Mononuclear cell (primary cell): ENCODE results near the gene COL1A1. TPM values are rescaled to one million over a fixed set of nuclear protein-coding genes. Genes with fewer than 3 reads are reported as not detected.

Source experiments
- H3K27me3 ChIP-seq: 2 replicates; pipeline ENCODE4 v1.6.0; 2011; ENCODE audit warnings: low read length, control low read depth; ENCODE audit not compliant: insufficient read depth
- H3K4me1 ChIP-seq: 2 replicates; pipeline ENCODE4 v1.5.1; 2011; ENCODE audit warnings: mild to moderate bottlenecking, low read length, control low read depth; ENCODE audit not compliant: insufficient read depth
- H3K4me3 ChIP-seq: 2 replicates; pipeline ENCODE4 v1.5.1; 2011; ENCODE audit warnings: mild to moderate bottlenecking, low read length, moderate library complexity
- H3K9me3 ChIP-seq: 2 replicates; pipeline ENCODE4 v1.5.1; 2011; ENCODE audit warnings: low read depth, mild to moderate bottlenecking, control low read depth, low read length
- total RNA-seq: library from RNA; depleted of rRNA; stranded (reverse); fragments of >200 nt; gene quantifications from one replicate; pipeline ENCODE4 v1.2.3, GENCODE V29; 2012

The COL1A1 gene
- total RNA-seq, 1 donor = 2.9 TPM

GRCh38 chr17:50143461-50144176 lies 57.8 kb downstream of the COL1A1 start:
- Histone ChIP-seq H3K4me3 (no peak overlapping the region), H3K27me3 (no peaks in the 10 kb centered on the region)

GRCh38 chr17:50141745-50142110 lies 59.7 kb downstream of the COL1A1 start:
- H3K27me3 ChIP-seq = no peaks in the 10 kb centered on the region
- H3K4me1 ChIP-seq = peaks cover 77% of the 10 kb centered on the region
- no peak overlapping the region for H3K4me3 ChIP-seq
- H3K9me3 ChIP-seq = no peaks in the 10 kb centered on the region

More at GRCh38 chr17:50143461-50144176, 57.8 kb downstream of the COL1A1 start:
- Histone ChIP-seq H3K9me3 (no peaks in the 10 kb centered on the region), H3K4me1 (peaks cover 92% of the 10 kb centered on the region)

- Histone ChIP-seq H3K4me3 (no peak overlapping the region), H3K9me3 (no peaks in the 10 kb centered on the region), H3K4me1 (peaks cover 72% of the 10 kb centered on the region), H3K27me3 (no peaks in the 10 kb centered on the region)
Measured at GRCh38 chr17:50141026-50141744, 60.2 kb downstream of the COL1A1 start.

DNA sequence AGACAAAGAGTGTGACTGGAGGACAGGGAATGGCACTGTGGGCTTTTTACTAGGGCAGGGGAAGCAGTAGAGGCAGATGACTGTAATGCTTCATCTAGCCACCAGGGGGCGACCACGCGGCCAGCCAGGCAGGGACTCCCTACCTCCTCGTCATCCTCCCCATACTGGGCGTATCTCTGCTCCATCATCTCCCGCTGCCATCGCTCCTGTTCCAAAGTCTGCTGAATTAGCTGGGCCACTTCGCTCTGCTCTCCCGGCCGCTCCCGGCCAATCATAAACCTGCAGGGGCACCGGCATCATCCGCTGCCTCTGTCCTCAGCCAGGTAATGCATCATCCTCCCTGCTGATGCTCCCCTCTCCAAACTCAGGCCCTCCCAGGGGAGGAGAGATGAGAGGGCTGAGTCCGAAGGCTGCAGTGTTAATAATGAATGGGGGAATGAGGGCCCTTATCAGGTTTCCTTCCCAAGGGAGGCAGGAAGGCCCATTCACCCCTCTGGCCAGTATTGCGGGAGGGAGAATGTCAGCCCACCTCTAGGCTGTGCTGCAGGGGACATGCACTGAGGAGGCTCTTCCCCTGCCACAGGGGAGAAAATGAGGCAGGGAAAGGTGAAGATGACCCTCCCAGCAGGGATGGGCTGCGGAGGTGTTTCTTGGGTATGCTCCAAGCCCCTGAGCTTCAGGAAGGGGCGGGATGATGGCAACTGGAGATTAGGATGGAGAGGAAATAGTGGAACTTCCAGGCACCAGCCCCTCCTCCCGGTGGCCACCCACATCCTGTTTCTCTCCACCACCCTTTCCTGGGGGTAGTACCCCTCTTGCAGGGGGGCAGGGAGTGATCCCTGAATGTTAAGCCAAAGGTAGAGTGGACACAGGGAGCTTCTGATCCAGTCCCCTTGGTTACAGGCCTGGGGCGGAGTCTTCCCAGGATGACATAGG lies 61.2 kb downstream of the COL1A1 start:
- Histone ChIP-seq H3K27me3 (no peaks in the 10 kb centered on the region), H3K4me3 (no peak overlapping the region), H3K9me3 (no peaks in the 10 kb centered on the region), H3K4me1 (peaks cover 62% of the 10 kb centered on the region)

- peaks cover 53% of the 10 kb centered on the region for H3K4me1 ChIP-seq
- H3K27me3 ChIP-seq = no peaks in the 10 kb centered on the region
- no peak overlapping the region for H3K4me3 ChIP-seq
- H3K9me3 ChIP-seq = no peaks in the 10 kb centered on the region
Measured at GRCh38 chr17:50139185-50139783, 62.1 kb downstream of the COL1A1 start.

DNA sequence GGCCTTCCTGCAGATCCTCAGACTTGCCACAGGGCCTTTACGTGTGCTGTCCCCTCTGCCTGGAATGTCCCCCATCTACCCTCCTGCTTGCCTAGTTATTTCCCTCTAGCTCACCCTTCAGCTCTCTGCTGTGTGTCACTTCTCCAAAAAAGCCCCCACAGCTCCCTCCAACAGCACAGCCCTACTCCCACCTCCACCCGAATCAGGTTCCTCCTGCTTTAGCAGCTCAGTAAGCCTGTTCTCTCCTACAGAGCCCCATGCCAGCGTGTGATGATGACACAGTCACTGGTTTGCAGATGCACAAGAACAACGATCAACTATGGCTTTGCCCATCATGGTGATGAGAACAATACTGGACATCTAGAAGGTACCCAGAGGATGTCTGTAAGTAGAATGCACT lies 64.4 kb downstream of the COL1A1 start:
- Histone ChIP-seq H3K4me3 (no peak overlapping the region), H3K4me1 (peaks cover 32% of the 10 kb centered on the region), H3K27me3 (no peaks in the 10 kb centered on the region), H3K9me3 (no peaks in the 10 kb centered on the region)

GRCh38 chr17:50136096-50136687 lies 65.2 kb downstream of the COL1A1 start:
- H3K27me3 ChIP-seq = no peaks in the 10 kb centered on the region
- no peak overlapping the region for H3K4me3 ChIP-seq
- H3K9me3 ChIP-seq = no peaks in the 10 kb centered on the region
- peaks cover 24% of the 10 kb centered on the region for H3K4me1 ChIP-seq

DNA sequence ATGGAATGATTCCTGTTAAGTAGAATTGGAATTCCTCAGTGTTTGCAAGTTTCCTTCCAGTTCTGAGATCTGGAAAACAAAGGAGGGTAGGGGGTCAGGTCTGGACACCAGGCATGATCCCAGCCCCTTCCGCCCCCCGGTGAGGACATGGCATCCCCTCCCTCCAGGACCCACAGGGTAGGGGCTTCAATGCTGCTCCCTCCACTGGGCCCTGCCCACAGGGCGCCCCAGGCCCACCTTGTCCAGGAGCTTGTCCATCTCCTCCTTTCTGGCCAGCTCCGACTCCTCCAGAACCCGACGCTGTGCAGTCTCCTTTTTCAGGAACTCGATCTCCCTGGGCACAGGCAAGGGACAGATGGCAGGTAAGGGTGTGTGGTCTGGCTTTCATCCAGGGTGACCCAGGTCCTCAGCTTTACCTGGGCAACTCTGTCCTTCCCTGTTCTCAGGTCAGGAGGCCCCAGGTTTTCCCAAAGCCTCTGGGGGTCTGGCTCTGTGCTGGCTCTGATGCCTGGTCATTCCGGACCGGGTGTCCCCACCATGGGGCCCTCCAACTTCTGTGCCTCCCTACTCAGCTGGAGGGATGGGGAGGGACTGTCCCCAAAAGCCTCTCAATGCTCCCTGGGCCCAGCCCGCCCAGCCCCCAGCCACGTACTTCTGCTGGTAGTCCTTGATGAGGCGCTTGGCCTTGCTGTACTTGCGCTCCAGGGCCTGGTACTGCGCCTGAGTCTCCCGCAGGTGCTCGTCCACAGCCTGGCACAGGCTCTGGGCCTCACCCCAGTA lies 65.9 kb downstream of the COL1A1 start:
- Histone ChIP-seq H3K4me3 (no peak overlapping the region), H3K27me3 (peaks cover 4% of the 10 kb centered on the region), H3K4me1 (peaks cover 24% of the 10 kb centered on the region), H3K9me3 (no peaks in the 10 kb centered on the region)

- no peak overlapping the region for H3K4me3 ChIP-seq
- peaks cover 18% of the 10 kb centered on the region for H3K4me1 ChIP-seq
- H3K9me3 ChIP-seq = no peaks in the 10 kb centered on the region
- H3K27me3 ChIP-seq = peaks cover 4% of the 10 kb centered on the region
Measured at GRCh38 chr17:50134206-50135110, 67.0 kb downstream of the COL1A1 start.

- H3K9me3 ChIP-seq = no peaks in the 10 kb centered on the region
- H3K4me1 ChIP-seq = peaks cover 14% of the 10 kb centered on the region
- peaks cover 7% of the 10 kb centered on the region for H3K27me3 ChIP-seq
- H3K4me3 ChIP-seq = no peak overlapping the region
Measured at GRCh38 chr17:50133769-50134099, 67.7 kb downstream of the COL1A1 start.
